Erythroblast (primary cell): ENCODE measurements around the gene ZBTB42.

Source experiments
- GATA1 ChIP-seq: IDR thresholded peaks from 2 replicates; pipeline ENCODE4 v1.6.1; 2011; ENCODE audit warnings: low read depth, mild to moderate bottlenecking, control low read depth, low read length, moderate library complexity
- POLR2A ChIP-seq: IDR thresholded peaks from 2 replicates; pipeline ENCODE4 v1.6.1; 2011; ENCODE audit warnings: mild to moderate bottlenecking, low read length

DNA sequence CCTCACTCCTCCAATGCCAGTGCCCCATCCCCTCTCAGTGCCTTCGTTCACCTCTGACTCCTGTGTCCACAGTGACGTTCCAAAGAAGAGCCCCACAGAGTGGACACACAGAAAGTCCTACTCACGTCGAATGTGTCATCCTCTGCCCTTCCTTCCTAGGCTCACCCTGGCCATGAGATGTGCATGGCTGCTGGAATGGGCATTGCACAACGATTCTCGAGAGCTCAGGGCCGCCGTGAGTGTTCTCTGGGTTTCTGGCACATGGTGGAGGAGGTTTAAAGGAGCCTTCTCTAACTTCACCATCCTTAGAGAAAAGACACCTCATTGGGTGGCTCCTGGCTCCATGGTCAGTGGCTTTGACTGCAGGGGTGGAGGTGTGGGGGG is 51.4 kb downstream of the ZBTB42 start:
- TF ChIP-seq POLR2A (no peak), GATA1 (no peak)
